Mesodermal cell (in vitro differentiated cells): ENCODE measurements around the gene MYO15B.
A peak's percentile ranks its signal among the peaks of the same experiment; 100 is the strongest.

Experiments used
- H3K27ac ChIP-seq: 2 replicates; pipeline ENCODE4 v1.7.0; 2013; ENCODE audit warnings: mild to moderate bottlenecking, low read depth, low read length, moderate library complexity; ENCODE audit not compliant: severe bottlenecking
- H3K36me3 ChIP-seq: 2 replicates; pipeline ENCODE4 v1.7.1; 2013; ENCODE audit warnings: mild to moderate bottlenecking, low read length, moderate library complexity; ENCODE audit not compliant: control insufficient read depth, insufficient read depth
- H3K4me1 ChIP-seq: one replicate; pipeline ENCODE4 v1.7.1; 2013; ENCODE audit warnings: mild to moderate bottlenecking, low read length; ENCODE audit not compliant: insufficient read depth, control insufficient read depth, poor library complexity, severe bottlenecking
- H3K4me3 ChIP-seq: 2 replicates; pipeline ENCODE4 v1.7.0; 2013; ENCODE audit warnings: low read length, control low read depth, mild to moderate bottlenecking; ENCODE audit not compliant: insufficient read depth, poor library complexity, severe bottlenecking; ENCODE audit errors: extremely low read depth
- H3K9me3 ChIP-seq: 2 replicates; pipeline ENCODE4 v1.7.1; 2013; ENCODE audit warnings: mild to moderate bottlenecking, low read length, moderate library complexity; ENCODE audit not compliant: control insufficient read depth
- WGBS, 2 experiments: methylation state at CpG; one replicate each; pipeline ENCODE4 v1.1.5; 2013; ENCODE audit warnings: missing lambda C conversion rate in 2 of 2; ENCODE audit not compliant: insufficient coverage in 2 of 2; 5-methylcytosine and 5-hydroxymethylcytosine counted together

Gene MYO15B

GRCh38 chr17:75668489-75668888, 80.9 kb downstream of the MYO15B start:
- H3K4me3 ChIP-seq, result peak overlapping the region; percentile 98
- 83 to 96% methylated on average over 3 to 4 of the region's 4 CpGs for WGBS, 2 experiments
- peaks cover 53% of the 10 kb centered on the region for H3K36me3 ChIP-seq
- peaks cover 5% of the 10 kb centered on the region for H3K4me1 ChIP-seq
- H3K27ac ChIP-seq, result no peak overlapping the region
- H3K9me3 ChIP-seq, result no peaks in the 10 kb centered on the region

DNA sequence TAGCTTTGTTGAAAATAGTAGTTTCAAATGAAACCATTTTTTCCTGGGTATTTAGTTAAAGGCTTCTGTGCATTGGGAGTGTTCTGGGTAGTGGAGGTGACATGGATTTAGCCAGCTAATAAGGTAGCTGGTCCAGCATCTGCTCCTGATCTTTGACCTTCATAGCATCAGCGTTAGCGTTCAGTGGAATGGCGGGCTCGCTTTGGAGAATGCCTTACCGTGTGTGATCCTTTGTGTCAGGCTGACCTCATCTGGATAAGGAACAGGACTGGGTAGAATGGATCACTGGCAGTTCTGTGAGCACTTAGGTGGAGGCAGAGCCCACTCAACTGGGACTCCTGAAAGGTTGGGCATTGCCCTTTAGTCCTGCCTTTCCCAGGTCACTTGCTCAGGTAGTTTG, 83.3 kb downstream of the MYO15B start:
- 92 to 95% methylated on average over 3 to 5 of the region's 5 CpGs for WGBS, 2 experiments
- peaks cover 65% of the 10 kb centered on the region for H3K36me3 ChIP-seq
- no peak overlapping the region for H3K27ac ChIP-seq
- H3K9me3 ChIP-seq, result no peaks in the 10 kb centered on the region
- H3K4me1 ChIP-seq, result peaks cover 5% of the 10 kb centered on the region
- H3K4me3 ChIP-seq, result no peak overlapping the region

DNA sequence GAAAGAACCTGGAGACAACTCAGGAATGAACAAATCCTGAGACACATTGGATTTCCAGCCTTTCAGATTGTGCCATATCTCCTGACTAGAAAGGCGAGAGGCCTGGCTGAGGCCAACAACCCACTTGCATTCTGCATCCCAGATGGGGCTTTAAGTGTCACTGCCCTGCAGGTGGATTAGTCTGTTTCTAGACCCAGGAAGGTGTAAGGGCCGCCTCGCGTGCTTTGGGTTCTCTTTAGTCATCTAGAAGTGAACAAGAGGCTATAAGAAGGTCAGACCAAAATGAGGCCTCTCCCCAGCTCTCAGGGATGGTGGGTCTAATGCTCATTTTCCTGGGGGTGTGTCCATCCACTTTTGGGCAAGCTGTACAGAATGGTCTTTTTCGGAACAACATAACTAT, 84.4 kb downstream of the MYO15B start:
- no peaks in the 10 kb centered on the region for H3K9me3 ChIP-seq
- H3K36me3 ChIP-seq, result peaks cover 76% of the 10 kb centered on the region
- no peak overlapping the region for H3K27ac ChIP-seq
- WGBS, 2 experiments, result 100% methylated on average over 4 of the region's 5 CpGs
- no peaks in the 10 kb centered on the region for H3K4me1 ChIP-seq
- H3K4me3 ChIP-seq, result no peak overlapping the region

- no peak overlapping the region for H3K27ac ChIP-seq
- no peak overlapping the region for H3K4me3 ChIP-seq
- H3K4me1 ChIP-seq, result no peaks in the 10 kb centered on the region
- peaks cover 87% of the 10 kb centered on the region for H3K36me3 ChIP-seq
- 91 to 100% methylated on average over 1 to 3 of the region's 4 CpGs for WGBS, 2 experiments
- H3K9me3 ChIP-seq, result no peaks in the 10 kb centered on the region
Measured at GRCh38 chr17:75673487-75673886, 85.9 kb downstream of the MYO15B start.
